Activated CD8-positive, alpha-beta memory T cell treated with anti-CD3 and anti-CD28 coated beads, Interleukin-2, amount 50 U/mL, for 4 hours (primary cell): Measurements from ENCODE around the gene SIK2.
"Not testable (repeated sequence)": the region's sequence is repeated elsewhere in the genome, so short reads cannot be mapped to it uniquely, and the experiment has no call there.

Experiments
- DNase-seq: peaks from one replicate; pipeline ENCODE4 v3.0.0-alpha.2; 2020

Gene SIK2

DNA sequence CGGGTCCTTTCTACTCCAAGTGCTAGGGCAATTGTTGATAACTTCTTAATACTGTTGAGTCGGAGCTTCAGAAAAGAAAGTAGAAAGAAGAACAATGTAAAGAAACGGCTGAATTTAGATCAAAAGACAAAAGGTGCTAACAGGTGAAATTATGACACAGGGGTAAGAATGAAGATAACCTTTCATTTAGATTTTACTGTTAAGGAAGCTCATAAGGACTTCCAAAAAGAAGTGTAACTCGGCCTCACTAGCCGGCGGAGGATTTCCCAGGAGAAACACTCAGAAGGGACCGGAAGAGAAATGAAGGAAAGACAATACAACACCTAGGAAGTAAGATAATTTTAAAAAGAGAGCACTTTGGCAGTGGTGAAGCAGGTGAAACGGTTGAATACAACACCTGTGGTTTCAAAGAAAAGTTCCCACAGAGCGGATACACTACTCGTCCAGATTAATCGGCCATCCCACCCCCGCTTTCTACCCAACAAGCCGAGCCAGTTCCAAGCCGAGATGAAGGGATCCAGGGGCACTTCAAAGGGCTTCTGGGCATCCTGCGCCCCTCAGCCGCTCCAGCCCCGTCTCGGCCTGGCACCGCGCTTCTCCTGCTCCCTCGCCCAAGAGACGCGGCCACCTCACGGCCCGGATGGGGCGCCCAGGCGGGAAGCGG, 163.2 kb downstream of the SIK2 start:
- DNase-seq, result no peak

DNA sequence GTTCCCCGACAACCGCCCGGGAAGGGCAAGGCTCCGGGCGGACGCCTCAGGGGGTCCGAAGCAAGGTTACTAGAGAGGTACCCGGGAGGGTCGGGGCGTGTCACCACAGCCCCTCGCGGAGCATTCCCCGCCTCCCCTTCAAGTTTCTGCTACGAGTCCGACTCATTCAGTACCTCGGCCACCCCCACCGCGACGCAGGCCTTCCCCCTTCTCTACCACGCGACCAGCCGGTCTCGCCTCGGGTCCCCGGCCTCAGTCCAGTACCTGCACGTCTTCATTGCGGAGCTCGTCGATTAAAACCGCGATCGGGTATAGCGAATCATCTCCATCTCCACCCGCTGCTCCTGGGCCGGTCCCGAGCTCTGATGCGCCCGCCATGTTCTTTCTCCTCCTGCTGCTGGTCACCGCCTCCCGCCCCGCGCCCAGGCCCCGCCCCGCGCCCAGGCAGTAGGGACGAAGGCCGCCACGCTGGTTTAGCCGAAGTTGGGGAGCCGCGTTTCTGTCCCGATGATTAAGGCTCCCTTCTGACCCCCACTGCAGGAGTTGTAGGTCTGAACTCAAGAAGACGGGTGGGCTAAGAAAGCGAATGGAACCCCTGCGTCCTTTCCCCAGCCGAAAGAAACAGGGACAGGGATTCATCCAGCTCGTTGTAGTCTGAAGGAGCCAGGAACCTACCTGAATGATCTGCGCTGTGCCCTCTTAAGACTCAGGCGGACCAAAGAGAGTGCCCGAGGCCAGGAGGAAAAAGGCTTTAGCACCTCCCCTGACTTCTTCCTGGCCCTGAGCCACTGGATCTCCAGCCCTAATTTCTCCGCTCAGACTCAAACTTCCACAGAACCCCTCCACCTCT, 164.0 kb downstream of the SIK2 start, which contains the start of gene PPP2R1B:
Gene PPP2R1B (minus strand): TSS at position 406 of the 850 bp plus-strand sequence. CDS start 28 bp downstream, at position 378.
- peak; percentile 68 for DNase-seq

DNA sequence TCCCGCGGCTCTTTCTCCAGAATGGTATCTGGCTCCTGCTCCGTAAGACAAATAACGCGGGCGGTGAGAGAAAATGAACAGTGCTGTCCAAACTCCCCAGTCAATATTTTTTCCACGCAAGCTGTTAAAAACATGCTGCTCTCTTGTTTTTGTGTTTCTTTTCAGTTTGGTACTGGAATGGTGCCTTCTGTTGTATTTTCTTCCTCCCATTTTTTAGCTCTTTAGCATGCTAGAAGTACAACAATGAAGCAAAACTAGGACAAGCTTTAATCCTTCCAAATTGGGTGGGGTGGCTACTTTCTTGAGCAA, 164.5 kb downstream of the SIK2 start:
- no peak for DNase-seq

DNA sequence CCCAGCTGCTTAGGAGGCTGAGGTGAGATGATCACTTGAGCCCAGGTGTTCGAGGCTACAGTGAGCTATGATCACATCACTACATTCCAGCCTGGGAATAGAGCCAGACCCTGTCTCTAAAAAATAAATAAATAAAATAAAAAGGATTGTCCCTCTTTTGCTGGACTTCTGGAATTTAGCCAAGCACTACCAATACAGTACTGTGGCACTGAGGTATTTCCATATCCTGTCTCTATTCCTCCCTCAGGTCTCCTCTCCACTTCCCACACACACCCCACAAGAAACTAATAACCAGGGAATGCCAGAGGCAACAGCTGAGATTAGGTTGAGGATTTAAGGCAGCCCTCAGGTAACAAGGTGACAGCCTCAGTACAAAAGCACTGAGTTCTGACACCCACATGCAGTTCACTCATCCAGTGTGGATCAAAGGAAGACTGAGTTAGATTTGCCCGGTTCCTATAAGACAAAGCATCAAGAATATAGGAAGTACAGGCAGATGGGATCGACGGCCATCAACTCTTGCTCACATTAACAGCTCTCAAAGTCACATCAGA, 168.4 kb downstream of the SIK2 start:
- no peak for DNase-seq

DNA sequence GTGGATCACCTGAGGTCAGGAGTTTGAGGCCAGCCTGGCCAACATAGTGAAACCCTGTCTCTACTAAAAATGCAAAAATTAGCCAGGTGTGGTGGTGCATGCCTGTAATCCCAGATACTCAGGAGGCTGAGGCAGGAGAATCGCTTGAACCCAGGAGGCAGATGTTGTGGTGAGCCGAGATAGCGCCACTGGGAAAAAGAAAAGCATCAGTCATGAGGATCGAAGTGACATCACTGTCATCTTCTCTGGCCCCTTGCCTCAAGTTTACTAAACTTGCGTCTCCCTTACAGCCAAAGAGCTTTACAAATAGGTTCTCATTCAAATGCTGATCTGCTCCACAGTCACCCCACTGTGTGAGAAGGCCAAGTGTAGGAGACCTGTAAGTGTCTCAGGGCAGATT, 169.0 kb downstream of the SIK2 start:
- DNase-seq, result not testable (repeated sequence)

DNA sequence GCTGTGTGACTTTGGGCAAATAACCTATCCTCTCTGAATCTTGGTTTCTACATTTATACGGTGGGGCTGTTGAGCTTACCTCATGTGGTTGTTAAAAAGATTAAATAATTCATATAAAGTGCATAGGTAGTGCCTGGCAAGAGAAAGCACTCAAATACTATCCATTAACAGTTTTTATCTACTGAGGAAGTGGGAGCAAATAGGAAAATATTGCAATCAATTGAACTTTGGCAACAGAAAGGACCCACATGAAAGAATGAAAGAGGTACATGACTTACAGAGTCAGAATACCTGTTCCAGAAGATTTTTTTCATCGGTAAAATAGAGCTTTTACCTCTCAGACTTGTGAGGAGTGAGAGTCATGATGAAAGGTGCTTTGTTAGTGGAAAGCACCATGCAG, 170.3 kb downstream of the SIK2 start:
- DNase-seq, result no peak

DNA sequence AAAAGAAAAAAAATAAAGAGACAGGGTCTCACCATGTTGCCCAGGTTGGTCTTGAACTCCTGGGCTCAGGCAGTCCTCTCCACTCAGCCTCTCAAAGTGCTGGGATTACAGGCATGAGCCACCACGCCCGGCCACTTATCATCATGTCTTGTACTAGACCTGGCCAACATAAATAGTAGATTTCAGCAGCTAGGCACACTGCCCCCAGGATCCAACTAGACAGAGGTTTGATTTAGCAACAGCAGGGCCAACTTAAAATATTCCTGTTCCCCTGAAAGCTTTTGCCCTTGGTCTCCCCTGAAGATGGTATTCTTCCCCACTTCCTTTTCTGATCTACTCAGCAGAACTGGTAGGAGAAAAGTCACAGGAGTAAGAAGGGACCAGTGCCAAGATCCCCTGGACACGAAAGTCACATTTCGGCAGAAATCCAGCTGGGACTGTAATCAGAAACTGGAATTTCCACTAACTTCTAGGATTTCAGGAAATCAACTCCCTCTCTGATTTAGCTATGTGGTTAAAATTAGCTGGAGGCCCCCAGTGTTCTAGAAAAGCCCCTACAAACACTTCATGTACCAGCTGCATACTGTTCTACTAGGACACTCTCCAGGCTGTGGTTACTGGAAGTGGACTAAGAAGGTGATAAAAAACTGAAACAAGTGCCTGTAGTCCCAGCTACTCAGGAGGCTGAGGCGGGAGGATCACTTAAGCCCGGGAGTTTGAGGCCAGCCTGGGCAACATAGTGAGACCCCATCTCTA, 172.9 kb downstream of the SIK2 start:
- no peak for DNase-seq

DNA sequence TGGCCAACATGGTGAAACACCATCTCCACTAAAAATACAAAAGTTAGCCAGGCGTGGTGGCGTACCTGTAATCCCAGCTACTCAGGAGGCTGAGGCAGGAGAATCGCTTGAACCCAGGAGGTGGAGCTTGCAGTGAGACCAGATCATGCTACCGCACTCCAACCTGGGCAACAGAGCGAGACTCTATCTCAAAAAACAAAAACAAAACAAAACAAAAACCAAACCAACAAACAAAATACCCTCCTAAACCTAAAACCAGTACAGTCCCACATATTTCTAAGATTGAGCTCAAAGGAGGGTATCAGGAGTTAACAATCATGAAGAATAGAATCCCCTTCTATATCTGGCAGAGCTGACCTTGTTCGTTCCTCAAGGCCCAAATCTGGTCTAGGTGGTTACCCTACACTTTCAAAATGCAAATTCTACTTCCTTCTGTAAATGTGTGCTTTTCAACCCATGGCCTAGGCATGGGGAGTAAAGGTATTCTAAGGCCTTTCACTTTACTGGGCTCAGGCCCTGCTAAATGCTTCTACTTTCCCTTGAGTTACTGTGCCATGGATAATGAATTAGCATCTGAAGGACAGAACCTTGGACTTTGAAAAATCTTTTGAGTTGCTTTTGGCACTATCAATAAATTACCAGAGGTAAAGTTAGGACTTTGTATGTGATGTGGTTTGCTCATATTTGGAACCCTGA, 174.3 kb downstream of the SIK2 start:
- DNase-seq, result no peak

DNA sequence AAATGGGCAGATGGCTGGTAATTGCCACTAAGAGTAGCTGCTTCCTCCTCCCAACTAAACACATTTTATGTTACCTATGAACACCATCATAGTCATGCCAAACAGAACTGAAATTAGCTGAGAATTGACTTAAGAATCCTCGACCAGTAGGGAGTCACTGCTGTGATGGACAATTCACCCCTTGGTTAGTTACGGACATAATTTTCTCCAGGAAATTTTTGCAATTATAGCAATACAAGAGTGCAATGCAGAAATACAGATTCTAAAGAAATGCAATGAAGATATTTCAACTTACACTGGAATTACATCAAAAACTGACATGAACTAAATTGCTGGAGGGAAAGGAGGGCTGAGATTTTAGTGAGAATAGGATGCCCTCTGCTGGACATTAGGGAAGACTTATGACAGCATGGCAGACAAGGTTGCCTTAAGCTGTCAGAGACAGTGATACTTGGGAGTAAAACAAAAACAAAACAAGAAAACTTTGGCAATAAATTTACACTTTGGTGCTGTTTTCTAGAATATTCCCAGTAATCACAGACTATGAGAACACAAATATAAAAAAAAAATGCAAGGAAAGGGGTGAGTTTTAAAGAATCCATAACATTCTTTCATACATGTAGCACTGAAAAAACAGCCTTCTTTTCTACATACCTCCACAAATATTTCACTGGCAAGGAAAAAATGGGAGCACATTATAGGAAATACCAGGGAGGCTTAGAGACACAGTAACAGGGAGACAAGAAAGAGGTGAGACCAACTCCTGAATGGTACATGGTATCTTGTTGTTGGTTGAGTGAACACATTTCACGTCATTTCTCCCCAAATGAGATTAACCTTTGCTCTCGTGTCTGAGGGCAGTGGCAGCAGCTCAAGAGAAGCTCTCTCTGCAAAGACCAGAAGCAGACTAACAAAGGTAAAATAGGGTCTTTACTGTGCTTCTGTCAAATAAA, 175.1 kb downstream of the SIK2 start:
- DNase-seq, result no peak

DNA sequence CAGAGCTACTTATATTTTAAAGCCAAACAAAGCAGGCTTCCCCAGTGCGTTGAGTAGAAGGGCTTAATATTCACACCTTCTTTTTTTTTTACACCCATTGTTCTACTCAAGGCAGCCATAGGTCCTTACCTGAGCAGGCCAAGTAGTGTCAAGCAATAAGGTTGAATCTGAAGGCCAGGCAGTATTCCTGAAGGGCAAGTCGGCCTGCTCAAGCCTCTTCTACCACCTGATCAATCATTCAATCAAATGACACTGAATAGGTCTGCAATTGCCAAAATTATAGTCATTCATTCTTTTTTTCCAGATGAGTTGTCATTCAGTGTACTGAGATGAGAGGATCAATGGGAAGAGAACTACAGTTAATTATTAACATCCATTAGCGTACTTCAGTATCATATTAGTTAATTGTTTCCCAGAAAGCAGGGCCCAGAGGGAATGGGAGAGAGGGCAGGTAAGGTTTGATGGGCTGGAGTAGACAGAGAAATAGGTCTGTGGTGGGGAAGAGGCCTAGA, 175.9 kb downstream of the SIK2 start:
- no peak for DNase-seq

DNA sequence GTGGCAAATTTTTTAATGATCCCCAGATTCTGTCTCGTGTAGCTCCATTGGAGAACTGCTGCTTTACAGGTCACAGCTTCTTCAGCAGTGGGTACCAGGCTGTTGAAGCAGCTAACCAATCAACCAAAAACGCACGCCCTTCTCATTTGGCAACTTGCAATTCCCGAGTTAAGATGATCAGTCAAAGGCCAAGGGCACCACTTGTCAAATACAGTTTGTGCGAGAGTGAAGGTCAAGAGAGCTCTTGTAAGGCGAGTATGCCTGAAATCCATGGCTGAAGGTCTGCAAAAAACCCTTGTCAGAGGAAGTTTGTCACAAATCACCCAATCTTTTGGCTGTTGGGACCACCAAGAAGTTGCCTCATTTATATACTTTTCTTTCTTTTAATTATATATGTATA, 176.9 kb downstream of the SIK2 start:
- no peak for DNase-seq
